GM23248 (cell line): ENCODE measurements around the gene STRA8. TPM values are rescaled to one million over a fixed set of nuclear protein-coding genes. Genes with fewer than 3 reads are reported as not detected.
A peak's percentile ranks its signal among the peaks of the same experiment; 100 is the strongest.

Experiments used
- DNase-seq: peaks from one replicate; pipeline ENCODE4 v3.0.0-alpha.2; 2015
- H2AFZ ChIP-seq: fragments of 200-600 bp; sonication (generic); 2 replicates; pipeline ENCODE4 v1.6.1; 2016; ENCODE audit warnings: antibody characterized with exemption
- H3F3A ChIP-seq: fragments of 200-600 bp; sonication (generic); 2 replicates; pipeline ENCODE4 v1.6.1; 2016; ENCODE audit warnings: mild to moderate bottlenecking, antibody characterized with exemption, mixed run types; ENCODE audit not compliant: insufficient read depth
- H3K27ac ChIP-seq: fragments of 200-600 bp; sonication (generic); 2 replicates; pipeline ENCODE4 v1.5.1; 2016; ENCODE audit warnings: mild to moderate bottlenecking
- H3K27me3 ChIP-seq: fragments of 200-600 bp; sonication (generic); replicated peaks from 2 replicates; pipeline ENCODE4 v1.6.1; 2016; ENCODE audit warnings: mild to moderate bottlenecking; ENCODE audit not compliant: insufficient read depth
- H3K36me3 ChIP-seq: fragments of 200-600 bp; sonication (generic); 2 replicates; pipeline ENCODE4 v1.6.1; 2016; ENCODE audit warnings: low read depth, mild to moderate bottlenecking
- H3K4me1 ChIP-seq: fragments of 200-600 bp; sonication (generic); 2 replicates; pipeline ENCODE4 v1.6.1; 2016; ENCODE audit warnings: mild to moderate bottlenecking; ENCODE audit not compliant: insufficient read depth
- H3K4me2 ChIP-seq: fragments of 200-600 bp; sonication (generic); one replicate; pipeline ENCODE4 v1.6.1; 2016; ENCODE audit warnings: mild to moderate bottlenecking; ENCODE audit not compliant: unreplicated experiment
- H3K4me3 ChIP-seq: fragments of 200-600 bp; sonication (generic); 2 replicates; pipeline ENCODE4 v1.5.1; 2016; ENCODE audit warnings: mild to moderate bottlenecking
- H3K79me2 ChIP-seq: fragments of 200-600 bp; sonication (generic); 2 replicates; pipeline ENCODE4 v1.6.1; 2016; ENCODE audit warnings: mild to moderate bottlenecking; ENCODE audit not compliant: insufficient read depth
- H3K9ac ChIP-seq: fragments of 200-600 bp; sonication (generic); 2 replicates; pipeline ENCODE4 v1.6.1; 2016; ENCODE audit warnings: mild to moderate bottlenecking
- H3K9me2 ChIP-seq: fragments of 200-600 bp; sonication (generic); 2 replicates; pipeline ENCODE4 v1.6.1; 2016; ENCODE audit warnings: mixed run types, mild to moderate bottlenecking, moderate library complexity; ENCODE audit not compliant: insufficient read depth
- H3K9me3 ChIP-seq: fragments of 200-600 bp; sonication (generic); one replicate; pipeline ENCODE4 v1.6.1; 2017; ENCODE audit warnings: low read depth
- H4K20me1 ChIP-seq: fragments of 200-600 bp; sonication (generic); 2 replicates; pipeline ENCODE4 v1.6.0; 2016; ENCODE audit not compliant: insufficient read depth
- EZH2 ChIP-seq: fragments of 200-600 bp; sonication (generic); IDR thresholded peaks from 2 replicates; pipeline ENCODE4 v1.6.1; 2018; ENCODE audit warnings: antibody characterized with exemption, mild to moderate bottlenecking; ENCODE audit not compliant: insufficient read depth, poor library complexity, severe bottlenecking
- EZH2phosphoT487 ChIP-seq: fragments of 200-600 bp; sonication (generic); IDR thresholded peaks from 2 replicates; pipeline ENCODE4 v1.6.1; 2018; ENCODE audit warnings: antibody characterized with exemption, moderate library complexity, mild to moderate bottlenecking, low read depth; ENCODE audit not compliant: insufficient read depth
- WGBS, 2 experiments: methylation state at CpG; one replicate each; pipeline ENCODE4 v1.1.6; 2015 to 2017; ENCODE audit warnings: low lambda C conversion rate in 2 of 2, low coverage in 1 of 2; ENCODE audit errors: missing lambda C conversion rate in 2 of 2; 5-methylcytosine and 5-hydroxymethylcytosine counted together
- in situ Hi-C: fragments of 300-500 bp; cut with MboI; formaldehyde crosslinking; loops from 2 replicates; pipeline ENCODE4 v1.15.0; 2020
- polyA plus RNA-seq: library from polyadenylated mRNA; unstranded; fragments of >200 nt; fragmentation: Nextera tagmentation; extraction: Ambion mirVana; gene quantifications from 2 replicates; pipeline ENCODE4 v1.2.1, GENCODE V29; 2016
- total RNA-seq: library from RNA; depleted of rRNA; stranded (reverse); fragments of >200 nt; shearing (Covaris generic); gene quantifications from 2 replicates; pipeline ENCODE4 v1.2.3, GENCODE V29; 2014

Gene STRA8
- total and polyA plus RNA-seq, 2 experiments from 2014 or later: not detected

DNA sequence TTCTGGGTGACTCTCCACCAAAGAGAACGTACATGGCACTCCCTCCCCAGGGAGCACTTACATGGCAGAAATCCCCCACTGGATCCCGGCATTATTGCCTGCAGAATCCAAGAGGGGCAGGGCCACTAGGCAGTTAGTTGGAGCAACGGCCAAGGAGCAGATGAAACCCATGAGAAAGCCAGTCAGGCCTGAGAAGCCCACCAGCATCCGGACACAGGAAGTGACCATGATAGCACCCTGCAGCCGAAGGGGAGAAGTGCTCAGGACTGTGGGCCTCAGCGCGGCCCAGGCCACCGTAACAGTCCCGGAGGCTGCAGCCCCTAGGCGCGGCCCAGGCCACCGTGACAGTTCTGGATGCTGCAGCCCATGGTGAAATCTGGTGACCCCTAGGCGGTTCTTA lies 43.5 kb downstream of the STRA8 start:
- in situ Hi-C loops: loop anchor here (10.0 to 25.0 kb wide), 3 partner anchors 285 to 592 kb away; partner anchors contain the start of gene NUP205
- Histone ChIP-seq H3K4me2 (no peak overlapping the region), H3K36me3 (no peaks in the 10 kb centered on the region), H3K4me1 (peaks cover 4% of the 10 kb centered on the region; the same call in 1 of the 2 replicates), H3K9me2 (no peaks in the 10 kb centered on the region), H3K27ac (no peak overlapping the region), H3K4me3 (no peak overlapping the region), H2AFZ (no peak overlapping the region), H4K20me1 (no peaks in the 10 kb centered on the region), H3F3A (no peaks in the 10 kb centered on the region), H3K79me2 (no peaks in the 10 kb centered on the region), H3K9me3 (no peaks in the 10 kb centered on the region), H3K27me3 (0 out of 2 replicates have a peak, but pooled peaks cover 4% of the 10 kb centered on the region), H3K9ac (no peak overlapping the region)
- no peak for DNase-seq
- TF ChIP-seq EZH2: no peak
- no peak for TF ChIP-seq EZH2phosphoT487
- WGBS, 2 experiments: 82 to 87% methylated on average over 13 of the region's 13 CpGs

DNA sequence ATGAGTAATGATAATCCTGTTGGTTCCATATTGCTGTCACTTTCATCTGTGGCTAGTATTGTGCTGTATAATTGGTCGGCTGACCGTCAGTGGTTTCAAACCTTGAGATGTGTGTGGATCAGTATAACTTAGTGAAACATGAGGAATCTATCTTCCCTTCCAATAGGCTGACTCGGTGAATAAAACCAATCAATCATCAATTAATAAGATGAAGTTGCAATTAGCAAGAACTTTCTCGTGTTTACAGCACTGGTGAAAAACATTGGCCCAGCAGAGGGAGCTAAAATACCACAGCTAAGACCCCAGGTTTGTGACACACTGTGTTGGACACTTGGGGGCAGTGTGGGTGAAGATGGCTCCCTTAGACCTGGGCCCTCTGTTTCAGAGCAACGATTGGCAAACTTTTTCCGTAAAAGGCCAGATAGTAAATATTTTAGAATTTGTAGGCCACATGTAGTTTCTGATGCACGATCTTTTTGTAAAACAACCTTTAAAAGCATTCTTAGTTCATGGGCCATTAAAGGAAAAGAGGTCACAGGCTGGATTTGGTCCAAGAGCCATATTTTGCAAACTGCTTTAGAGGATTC lies 47.8 kb downstream of the STRA8 start:
- peaks cover 4% of the 10 kb centered on the region; the same call in 1 of the 2 replicates for H3K4me1 ChIP-seq
- no peaks in the 10 kb centered on the region for H3F3A ChIP-seq
- peak overlapping the region; percentile 52 for H3K4me2 ChIP-seq
- no peaks in the 10 kb centered on the region for H3K9me2 ChIP-seq
- H3K9ac ChIP-seq: peak overlapping the region; percentile 32; the same call in 1 of the 2 replicates
- no peaks in the 10 kb centered on the region for H3K36me3 ChIP-seq
- peak overlapping the region; percentile 53 for H3K4me3 ChIP-seq
- in situ Hi-C loops: loop anchor here (25.0 kb wide), 1 partner anchor 281 kb away; the partner anchor contains the start of gene NUP205
- H3K27me3 ChIP-seq: 0 out of 2 replicates have a peak, but pooled peaks cover 4% of the 10 kb centered on the region
- no peak overlapping the region for H3K27ac ChIP-seq
- 2 to 5% methylated on average over 7 of the region's 7 CpGs for WGBS, 2 experiments
- no peaks in the 10 kb centered on the region for H4K20me1 ChIP-seq
- H3K79me2 ChIP-seq: no peaks in the 10 kb centered on the region
- DNase-seq: peak; percentile 92
- H3K9me3 ChIP-seq: no peaks in the 10 kb centered on the region
- H2AFZ ChIP-seq: peak overlapping the region; percentile 83
- TF ChIP-seq EZH2: no peak
- no peak for TF ChIP-seq EZH2phosphoT487

DNA sequence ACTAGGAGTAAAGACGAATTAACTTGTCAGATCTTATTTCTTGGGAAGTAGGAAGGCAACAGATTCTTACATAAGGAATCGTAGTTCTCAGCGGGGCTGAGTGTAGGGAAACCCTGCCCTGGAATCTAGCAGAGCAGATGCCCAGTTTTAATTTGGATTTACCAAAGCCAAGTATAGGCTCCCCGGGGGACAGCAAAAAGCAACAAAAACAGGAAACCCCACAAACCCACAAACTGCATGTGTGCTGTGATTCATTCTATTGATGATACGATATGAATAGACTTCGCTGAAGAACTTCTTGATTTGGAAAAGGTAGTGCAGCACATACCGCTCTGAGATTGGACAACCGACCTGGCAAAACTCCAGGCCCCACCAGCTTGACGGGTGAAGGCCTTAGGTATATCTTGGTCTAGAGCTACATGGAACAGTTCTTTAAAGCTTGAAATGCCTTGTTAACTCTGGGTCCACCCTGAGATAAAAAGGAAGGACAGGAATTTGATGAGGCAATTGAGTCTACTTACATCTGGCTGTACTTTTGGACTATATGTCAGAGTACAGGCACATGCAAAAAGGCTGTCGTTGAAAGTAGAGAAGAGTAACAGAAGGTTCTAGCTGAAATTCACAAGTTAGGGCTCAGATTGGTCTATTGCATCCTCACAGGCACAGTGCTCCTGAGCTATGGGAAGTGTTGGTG lies 49.1 kb downstream of the STRA8 start:
- Histone ChIP-seq H3K9me3 (no peaks in the 10 kb centered on the region), H3K27ac (no peak overlapping the region), H3F3A (no peaks in the 10 kb centered on the region), H3K9ac (no peak overlapping the region), H3K36me3 (no peaks in the 10 kb centered on the region), H3K27me3 (0 out of 2 replicates have a peak, but pooled peaks cover 4% of the 10 kb centered on the region), H4K20me1 (no peaks in the 10 kb centered on the region), H3K9me2 (no peaks in the 10 kb centered on the region), H3K79me2 (no peaks in the 10 kb centered on the region), H2AFZ (no peak overlapping the region), H3K4me2 (no peak overlapping the region), H3K4me1 (peaks cover 4% of the 10 kb centered on the region; the same call in 1 of the 2 replicates), H3K4me3 (no peak overlapping the region)
- in situ Hi-C loops: loop anchor here (25.0 kb wide), 1 partner anchor 280 kb away; the partner anchor contains the start of gene NUP205
- no peak for TF ChIP-seq EZH2
- no peak for TF ChIP-seq EZH2phosphoT487
- WGBS, 2 experiments: 52 to 56% methylated on average over 10 of the region's 10 CpGs
- DNase-seq: peak; percentile 44

DNA sequence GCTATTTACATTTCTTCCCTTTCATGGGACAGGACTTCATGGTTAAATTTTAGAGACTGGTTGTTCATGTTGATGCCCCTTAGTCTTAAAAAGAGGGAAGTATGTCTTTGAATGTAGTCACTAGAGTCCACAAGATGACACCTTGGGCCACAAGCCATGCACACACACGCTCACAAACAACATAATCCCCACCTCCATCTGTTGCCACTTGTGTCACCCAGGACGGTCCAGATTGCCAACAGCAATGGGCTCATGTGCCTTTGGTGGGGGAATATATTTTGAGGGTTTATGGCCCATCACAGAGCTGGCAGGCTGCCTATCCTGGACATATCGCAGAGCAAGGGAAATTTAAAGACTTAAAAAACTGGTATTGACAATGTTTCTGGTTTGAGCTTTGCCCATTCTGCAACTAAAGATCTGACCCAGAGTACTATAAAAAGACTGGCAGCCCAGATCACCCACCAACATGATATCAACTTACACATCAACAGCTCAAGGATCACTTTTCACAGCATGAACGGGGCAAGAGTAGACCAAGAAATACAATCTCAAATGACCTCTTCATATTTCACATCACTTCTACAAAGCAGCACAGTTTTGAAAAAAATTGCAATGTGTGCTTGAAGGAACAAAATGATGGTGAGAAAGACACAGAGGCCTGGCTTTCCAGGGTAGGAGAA lies 50.5 kb downstream of the STRA8 start:
- 0 out of 2 replicates have a peak, but pooled peaks cover 4% of the 10 kb centered on the region for H3K27me3 ChIP-seq
- H3K9me3 ChIP-seq: no peaks in the 10 kb centered on the region
- 66 to 67% methylated on average over 4 of the region's 4 CpGs for WGBS, 2 experiments
- no peak overlapping the region for H3K9ac ChIP-seq
- H3K27ac ChIP-seq: no peak overlapping the region
- TF ChIP-seq EZH2: no peak
- TF ChIP-seq EZH2phosphoT487: no peak
- no peaks in the 10 kb centered on the region for H3F3A ChIP-seq
- no peak overlapping the region for H3K4me3 ChIP-seq
- in situ Hi-C loops: loop anchor here (25.0 kb wide), 1 partner anchor 278 kb away; the partner anchor contains the start of gene NUP205
- H3K4me2 ChIP-seq: no peak overlapping the region
- no peak overlapping the region for H2AFZ ChIP-seq
- peaks cover 4% of the 10 kb centered on the region; the same call in 1 of the 2 replicates for H3K4me1 ChIP-seq
- H3K9me2 ChIP-seq: no peaks in the 10 kb centered on the region
- DNase-seq: no peak
- no peaks in the 10 kb centered on the region for H3K79me2 ChIP-seq
- H4K20me1 ChIP-seq: no peaks in the 10 kb centered on the region
- no peaks in the 10 kb centered on the region for H3K36me3 ChIP-seq
